AG10803 (cell line): ENCODE measurements around the gene BPTF.
"Not testable (repeated sequence)": the region's sequence is repeated elsewhere in the genome, so short reads cannot be mapped to it uniquely, and the experiment has no call there.

Experiments
- DNase-seq: peaks from one replicate; pipeline ENCODE4 v3.0.0; 2010; ENCODE audit warnings: low read depth
- H3K4me3 ChIP-seq: 2 replicates; pipeline ENCODE4 v1.5.1; 2011; ENCODE audit warnings: mild to moderate bottlenecking, low read length, control low read depth
- CTCF ChIP-seq: conservative IDR thresholded peaks from 2 replicates; pipeline ENCODE4 v1.5.1; 2011; ENCODE audit warnings: mild to moderate bottlenecking, low read length, control low read depth, inconsistent platforms

Gene BPTF

DNA sequence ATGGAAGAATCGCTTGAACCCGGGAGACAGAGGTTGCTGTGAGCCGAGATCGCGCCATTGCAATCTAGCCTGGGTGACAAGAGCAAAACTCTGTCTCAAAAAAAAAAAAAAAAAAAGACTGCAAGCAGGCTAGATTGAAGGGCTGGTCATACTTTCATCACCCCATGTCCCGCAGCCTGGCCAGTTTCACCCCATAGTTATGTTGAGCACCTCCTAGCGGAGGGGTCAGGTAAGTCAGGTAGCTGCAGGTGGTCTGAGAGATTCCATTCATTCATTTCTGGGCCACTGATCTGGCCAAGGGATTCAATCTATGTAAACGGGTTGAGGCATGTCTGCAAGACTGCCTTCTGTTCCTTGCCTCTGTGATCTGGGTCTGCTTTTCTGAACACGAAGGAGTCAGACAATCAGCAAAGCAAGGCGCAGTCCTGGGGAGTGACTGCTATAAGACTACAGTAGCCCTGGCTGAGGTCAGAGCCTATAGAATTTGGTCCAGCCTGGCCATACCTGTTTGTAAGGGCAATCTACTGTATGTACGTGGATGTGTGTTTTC lies 23.6 kb upstream of the BPTF start:
- TF ChIP-seq CTCF = no peak
- DNase-seq = no peak
- no peak overlapping the region for H3K4me3 ChIP-seq

GRCh38 chr17:67810464-67810863 lies 14.8 kb upstream of the BPTF start:
- H3K4me3 ChIP-seq = no peak overlapping the region
- DNase-seq = no peak
- TF ChIP-seq CTCF = no peak

- not testable (repeated sequence) for H3K4me3 ChIP-seq, DNase-seq
These were observed 12.9 kb upstream of the BPTF start for GRCh38 chr17:67812380-67812779.

DNA sequence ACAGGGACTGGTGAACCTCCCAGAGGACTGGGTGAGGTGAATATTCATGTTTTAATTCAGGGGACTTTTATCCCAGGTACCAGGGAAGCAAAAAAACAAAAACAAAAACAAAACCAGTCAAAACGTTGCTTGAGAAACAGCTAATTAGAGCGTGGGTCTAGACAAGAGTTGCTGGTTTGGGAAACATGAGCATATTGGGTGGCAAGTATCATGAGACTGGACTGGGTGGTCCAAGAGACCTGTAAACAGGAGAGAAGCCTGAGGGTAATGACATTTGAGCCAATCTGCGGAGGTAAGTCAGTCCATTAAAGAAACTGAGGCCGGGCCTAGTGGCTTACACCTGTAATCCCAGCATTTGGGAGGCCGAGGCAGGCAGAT lies 11.5 kb upstream of the BPTF start:
- H3K4me3 ChIP-seq = no peak overlapping the region
- TF ChIP-seq CTCF = no peak
- no peak for DNase-seq

DNA sequence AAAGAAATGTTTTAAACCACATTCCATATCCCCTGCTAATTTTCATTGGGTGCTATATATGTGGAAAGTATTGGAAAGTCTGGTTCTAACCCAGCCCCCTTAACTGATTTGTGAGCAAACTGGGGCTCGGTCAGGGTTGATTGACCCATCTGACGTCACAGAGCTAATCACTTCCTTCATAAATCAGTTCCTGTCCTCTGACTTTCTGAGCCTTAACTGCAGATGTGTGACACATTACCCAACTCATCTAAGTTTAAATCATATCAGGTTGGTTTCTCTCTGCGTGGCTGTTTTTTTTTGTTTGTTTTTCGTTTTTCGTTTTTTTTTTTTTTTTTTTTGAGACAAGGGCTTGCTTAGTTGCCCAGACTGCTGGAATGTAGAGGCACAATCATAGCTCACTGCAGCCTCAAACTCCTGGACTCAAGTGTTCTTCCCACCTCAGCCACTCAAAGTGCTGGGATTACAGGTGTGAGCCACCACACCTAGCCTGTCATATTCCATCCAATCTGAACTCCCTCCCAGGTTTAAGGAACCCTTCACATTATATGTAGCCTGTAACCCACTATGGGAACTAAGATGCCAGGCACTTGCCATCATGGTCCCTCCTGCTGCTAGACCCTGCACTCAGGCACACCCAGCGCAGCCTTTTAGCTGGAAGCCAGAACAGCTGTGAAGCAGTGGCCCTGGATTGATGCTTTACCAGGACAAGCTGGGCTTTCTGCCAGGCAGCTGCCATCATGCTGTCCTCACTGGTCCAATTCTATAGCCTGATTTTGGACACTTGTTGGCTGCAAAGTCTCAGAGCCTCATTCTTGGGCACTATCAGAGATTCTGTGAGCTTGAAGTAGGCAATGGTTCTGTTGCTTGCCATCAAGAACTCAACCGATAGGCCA lies 6.9 kb upstream of the BPTF start:
- H3K4me3 ChIP-seq = no peak overlapping the region
- TF ChIP-seq CTCF = no peak
- no peak for DNase-seq

DNA sequence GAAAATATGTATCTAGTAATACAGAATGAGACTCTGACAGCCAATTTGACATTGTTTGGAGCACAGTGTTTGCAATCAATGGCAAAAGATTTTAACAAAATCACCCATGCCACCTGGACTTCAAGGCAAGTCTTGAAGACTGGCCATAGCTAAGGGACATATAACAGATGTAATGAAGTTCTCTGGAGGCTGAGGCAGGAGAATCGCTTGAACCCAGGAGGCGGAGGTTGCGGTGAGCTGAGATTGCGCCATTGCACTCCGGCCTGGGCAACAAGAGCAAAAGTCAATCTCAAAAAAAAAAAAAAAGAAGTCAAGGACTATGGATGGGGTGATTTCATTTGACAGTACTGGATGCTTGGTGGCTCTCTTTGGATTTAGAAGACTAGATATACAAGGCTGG lies 5.6 kb upstream of the BPTF start:
- H3K4me3 ChIP-seq = no peak overlapping the region
- no peak for DNase-seq
- TF ChIP-seq CTCF = no peak

- TF ChIP-seq CTCF = no peak
- H3K4me3 ChIP-seq = no peak overlapping the region
- DNase-seq = no peak
These were observed 3.4 kb upstream of the BPTF start for GRCh38 chr17:67821871-67822367.

- not testable (repeated sequence) for DNase-seq
These were observed 611 bp downstream of the BPTF start for GRCh38 chr17:67825627-67826601.

More at GRCh38 chr17:67825627-67826601, 611 bp downstream of the BPTF start:
- peak overlapping the region; percentile 99 for H3K4me3 ChIP-seq
